Nephron progenitor cell (in vitro differentiated cells): ENCODE measurements around the gene LASP1NB.
"Not testable (repeated sequence)": the region's sequence is repeated elsewhere in the genome, so short reads cannot be mapped to it uniquely, and the experiment has no call there.

ENCODE experiments used
- DNase-seq: peaks from one replicate; pipeline ENCODE4 v3.0.0; 2021
- H3K27ac Mint-ChIP-seq: 2 replicates; pipeline ENCODE4 v1.8.0; 2021; ENCODE audit warnings: mild to moderate bottlenecking, moderate library complexity, mixed read lengths
- H3K27me3 Mint-ChIP-seq: 2 replicates; pipeline ENCODE4 v1.8.0; 2021; ENCODE audit warnings: mild to moderate bottlenecking, low read depth, mixed read lengths; ENCODE audit not compliant: poor library complexity
- H3K36me3 Mint-ChIP-seq: 2 replicates; pipeline ENCODE4 v1.8.0; 2021; ENCODE audit warnings: low read depth, mixed read lengths
- H3K4me1 Mint-ChIP-seq: 2 replicates; pipeline ENCODE4 v1.8.0; 2021; ENCODE audit warnings: mixed read lengths
- H3K4me3 Mint-ChIP-seq: 2 replicates; pipeline ENCODE4 v1.8.0; 2021; ENCODE audit warnings: mild to moderate bottlenecking, moderate library complexity, mixed read lengths
- H3K9me3 Mint-ChIP-seq: 2 replicates; pipeline ENCODE4 v1.8.0; 2021; ENCODE audit warnings: mild to moderate bottlenecking, moderate library complexity, mixed read lengths
- CTCF ChIP-seq: fragments of 200-600 bp; sonication (generic); IDR thresholded peaks from 2 replicates; pipeline ENCODE4 v1.5.0; 2021; ENCODE audit warnings: antibody characterized with exemption

LASP1NB gene

GRCh38 chr17:38908676-38909181, 16.7 kb upstream of the LASP1NB start:
- Mint-ChIP-seq H3K27me3 (no peaks in the 10 kb centered on the region), H3K9me3 (no peaks in the 10 kb centered on the region), H3K36me3 (peaks cover 17% of the 10 kb centered on the region), H3K27ac (no peak overlapping the region), H3K4me1 (peaks cover 12% of the 10 kb centered on the region), H3K4me3 (no peak overlapping the region)
- DNase-seq, result no peak
- TF ChIP-seq CTCF, result no peak

- no peaks in the 10 kb centered on the region for H3K27me3 Mint-ChIP-seq
- H3K9me3 Mint-ChIP-seq, result no peaks in the 10 kb centered on the region
- DNase-seq, result no peak
- peaks cover 11% of the 10 kb centered on the region for H3K36me3 Mint-ChIP-seq
- peaks cover 20% of the 10 kb centered on the region for H3K4me1 Mint-ChIP-seq
- no peak overlapping the region for H3K4me3 Mint-ChIP-seq
- no peak overlapping the region for H3K27ac Mint-ChIP-seq
- no peak for TF ChIP-seq CTCF
Measured at GRCh38 chr17:38910325-38910724, 15.1 kb upstream of the LASP1NB start.

- no peak overlapping the region for H3K4me3 Mint-ChIP-seq
- H3K27me3 Mint-ChIP-seq, result no peaks in the 10 kb centered on the region
Measured at GRCh38 chr17:38911081-38911730, 14.2 kb upstream of the LASP1NB start.

GRCh38 chr17:38911731-38912081, 13.7 kb upstream of the LASP1NB start:
- H3K4me3 Mint-ChIP-seq, H3K27me3 Mint-ChIP-seq, H3K9me3 Mint-ChIP-seq, H3K27ac Mint-ChIP-seq, DNase-seq: not testable (repeated sequence)
- Mint-ChIP-seq H3K36me3 (peaks cover 15% of the 10 kb centered on the region), H3K4me1 (peaks cover 21% of the 10 kb centered on the region)

More at GRCh38 chr17:38911081-38911730, 14.2 kb upstream of the LASP1NB start:
- Mint-ChIP-seq H3K9me3 (no peaks in the 10 kb centered on the region), H3K4me1 (peaks cover 20% of the 10 kb centered on the region), H3K27ac (no peak overlapping the region), H3K36me3 (peaks cover 15% of the 10 kb centered on the region)
- DNase-seq, result no peak
- TF ChIP-seq CTCF, result no peak

GRCh38 chr17:38912221-38912813, 13.1 kb upstream of the LASP1NB start:
- Mint-ChIP-seq H3K4me1 (peaks cover 22% of the 10 kb centered on the region), H3K9me3 (no peaks in the 10 kb centered on the region), H3K4me3 (no peak overlapping the region), H3K27me3 (no peaks in the 10 kb centered on the region), H3K36me3 (peaks cover 21% of the 10 kb centered on the region), H3K27ac (peak overlapping the region; percentile 74)
- DNase-seq, result no peak
- no peak for TF ChIP-seq CTCF

- Mint-ChIP-seq H3K4me1 (peaks cover 19% of the 10 kb centered on the region), H3K4me3 (no peak overlapping the region), H3K27me3 (no peaks in the 10 kb centered on the region), H3K27ac (peak overlapping the region; percentile 39), H3K9me3 (no peaks in the 10 kb centered on the region), H3K36me3 (peaks cover 38% of the 10 kb centered on the region)
- TF ChIP-seq CTCF, result no peak
- DNase-seq, result peak; percentile 32
Measured at GRCh38 chr17:38914741-38915638, 10.4 kb upstream of the LASP1NB start.
